GM12801 (cell line): Measurements from ENCODE around the gene ZMYM2.

ENCODE experiments used
- TF ChIP-seq, protein P1 (sequence below): IDR thresholded peaks from one replicate; pipeline ENCODE4 v1.5.1; 2011; ENCODE audit warnings: control low read depth; ENCODE audit not compliant: insufficient read length; ENCODE audit errors: extremely low read depth

Gene ZMYM2

DNA sequence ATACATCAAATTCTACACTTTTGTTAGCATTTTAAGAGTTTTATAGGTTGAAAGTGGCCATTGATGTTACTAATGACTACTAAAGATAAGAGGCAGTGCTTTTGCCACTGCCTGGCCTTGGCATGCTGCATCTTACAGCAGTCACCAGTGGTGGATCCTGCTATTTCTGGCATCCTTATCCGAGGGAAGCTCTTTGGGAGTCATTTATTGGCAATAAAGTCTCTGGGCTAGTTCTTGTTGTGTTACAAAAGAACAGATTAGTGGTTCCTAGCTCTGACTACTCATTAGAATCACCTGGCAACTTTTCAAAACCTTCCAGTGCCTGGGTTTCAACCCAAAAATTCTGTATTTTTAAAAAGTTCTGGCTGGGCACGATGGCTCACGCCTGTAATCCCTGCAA, 94.5 kb downstream of the ZMYM2 start:
- TF ChIP-seq, protein P1, sequence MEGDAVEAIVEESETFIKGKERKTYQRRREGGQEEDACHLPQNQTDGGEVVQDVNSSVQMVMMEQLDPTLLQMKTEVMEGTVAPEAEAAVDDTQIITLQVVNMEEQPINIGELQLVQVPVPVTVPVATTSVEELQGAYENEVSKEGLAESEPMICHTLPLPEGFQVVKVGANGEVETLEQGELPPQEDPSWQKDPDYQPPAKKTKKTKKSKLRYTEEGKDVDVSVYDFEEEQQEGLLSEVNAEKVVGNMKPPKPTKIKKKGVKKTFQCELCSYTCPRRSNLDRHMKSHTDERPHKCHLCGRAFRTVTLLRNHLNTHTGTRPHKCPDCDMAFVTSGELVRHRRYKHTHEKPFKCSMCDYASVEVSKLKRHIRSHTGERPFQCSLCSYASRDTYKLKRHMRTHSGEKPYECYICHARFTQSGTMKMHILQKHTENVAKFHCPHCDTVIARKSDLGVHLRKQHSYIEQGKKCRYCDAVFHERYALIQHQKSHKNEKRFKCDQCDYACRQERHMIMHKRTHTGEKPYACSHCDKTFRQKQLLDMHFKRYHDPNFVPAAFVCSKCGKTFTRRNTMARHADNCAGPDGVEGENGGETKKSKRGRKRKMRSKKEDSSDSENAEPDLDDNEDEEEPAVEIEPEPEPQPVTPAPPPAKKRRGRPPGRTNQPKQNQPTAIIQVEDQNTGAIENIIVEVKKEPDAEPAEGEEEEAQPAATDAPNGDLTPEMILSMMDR: no peak

DNA sequence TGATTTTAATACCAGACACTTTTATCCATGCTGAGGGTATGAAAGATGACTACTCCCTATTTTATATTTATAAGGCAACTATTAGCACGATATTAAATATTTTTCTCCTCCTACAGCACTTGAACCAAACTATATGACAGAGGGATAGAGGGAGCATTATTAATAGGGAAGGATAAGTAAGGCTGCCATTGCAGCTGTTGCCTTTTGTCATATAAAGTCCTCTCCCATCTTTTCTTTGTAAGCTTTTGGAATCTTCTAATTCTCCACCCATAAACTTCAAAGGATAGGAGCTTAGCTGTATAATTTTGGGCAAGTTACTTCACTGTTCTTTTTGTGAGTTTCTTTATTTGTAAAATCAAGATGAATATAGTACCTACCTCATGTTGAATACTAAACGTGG, 95.4 kb downstream of the ZMYM2 start:
- TF ChIP-seq, protein P1: no peak

DNA sequence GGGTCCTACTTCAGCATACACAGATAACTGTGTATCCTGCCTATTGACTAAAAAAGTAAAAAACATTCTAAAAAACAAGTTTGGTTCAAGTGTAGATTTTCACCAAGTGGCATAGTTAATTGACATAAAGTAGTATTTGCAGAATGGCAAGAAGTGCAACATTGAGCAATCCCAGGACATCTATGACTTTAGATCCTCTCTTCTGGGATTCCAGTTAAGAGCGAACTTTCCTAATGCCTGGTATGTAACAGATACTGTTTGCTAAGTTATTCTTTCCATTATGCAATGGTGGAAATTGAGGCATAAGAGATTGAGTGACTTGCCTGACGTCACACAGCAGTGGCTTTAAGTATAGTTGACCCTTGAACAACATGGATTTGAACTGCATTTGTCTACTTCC, 96.1 kb downstream of the ZMYM2 start:
- TF ChIP-seq, protein P1: no peak

DNA sequence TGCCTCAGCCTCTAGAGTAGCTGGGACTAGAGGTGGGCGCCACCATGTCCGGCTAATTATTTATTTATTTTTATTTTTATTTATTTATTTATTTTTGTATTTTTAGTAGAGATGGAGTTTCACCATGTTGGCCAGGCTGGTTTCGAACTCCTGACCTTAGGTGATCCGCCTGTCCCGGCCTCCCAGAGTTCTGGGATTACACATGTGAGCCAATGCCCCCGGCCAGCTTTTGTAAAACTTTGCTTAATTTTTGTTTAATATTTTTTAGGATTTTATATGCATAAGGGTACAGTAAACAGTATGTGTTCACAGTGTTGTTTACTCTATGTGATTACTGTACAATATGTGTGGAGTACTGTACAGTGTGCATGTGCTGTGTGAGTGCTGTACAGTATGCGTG, 98.7 kb downstream of the ZMYM2 start:
- TF ChIP-seq, protein P1: no peak

DNA sequence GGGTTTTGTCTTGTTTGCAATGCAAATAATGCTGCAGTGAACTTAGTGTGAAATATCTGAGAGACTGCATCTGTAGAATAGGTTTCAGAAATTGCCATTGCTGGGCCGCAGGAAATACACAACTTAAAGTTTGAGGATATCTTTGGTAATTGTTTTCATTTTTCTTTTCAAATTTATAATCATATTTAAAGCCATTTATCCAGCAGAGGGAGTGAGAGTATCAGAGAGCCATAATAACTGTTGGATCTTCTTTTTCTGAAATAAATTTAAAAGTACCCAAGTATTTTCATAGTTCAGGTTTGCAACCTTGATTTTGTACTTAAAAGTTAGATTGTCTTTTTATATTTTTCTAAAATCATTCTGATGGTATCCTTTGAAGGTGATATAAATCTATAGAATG, 99.4 kb downstream of the ZMYM2 start:
- TF ChIP-seq, protein P1: no peak

DNA sequence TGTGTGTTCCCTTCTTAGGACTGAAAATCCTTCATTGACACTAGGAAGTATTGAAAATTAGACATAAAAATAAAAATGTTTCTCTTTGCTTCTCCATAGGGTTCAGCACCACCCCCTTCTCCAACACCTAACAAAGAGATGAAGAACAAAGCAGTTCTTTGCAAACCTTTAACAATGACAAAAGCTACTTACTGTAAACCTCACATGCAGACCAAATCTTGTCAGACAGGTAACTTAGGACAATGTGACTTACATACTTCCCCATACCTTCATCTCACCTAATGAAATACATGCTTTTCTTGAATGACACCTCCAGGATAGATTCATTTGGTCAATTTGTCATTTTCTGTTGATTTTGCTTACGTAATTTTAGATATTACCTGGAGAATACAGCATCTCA, 99.9 kb downstream of the ZMYM2 start:
- TF ChIP-seq, protein P1: no peak

DNA sequence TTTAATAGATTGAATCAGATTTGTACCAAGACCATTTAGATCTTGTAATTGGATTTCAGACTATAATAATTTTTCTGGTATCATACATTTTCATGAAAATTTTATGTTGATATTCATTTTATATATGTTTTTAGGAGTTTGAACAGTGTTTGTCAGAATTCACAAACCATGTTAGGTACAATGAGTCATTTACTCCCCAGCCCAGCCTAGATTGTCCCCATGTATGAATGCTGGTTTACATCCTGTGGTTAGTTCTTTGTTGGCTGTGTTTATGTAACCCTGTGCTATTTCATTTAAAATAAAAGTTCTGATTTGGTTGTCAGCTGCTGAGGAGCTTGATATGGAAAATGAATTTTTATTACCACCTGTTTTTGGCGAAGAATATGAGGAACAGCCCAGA, 105.6 kb downstream of the ZMYM2 start:
- TF ChIP-seq, protein P1: no peak

DNA sequence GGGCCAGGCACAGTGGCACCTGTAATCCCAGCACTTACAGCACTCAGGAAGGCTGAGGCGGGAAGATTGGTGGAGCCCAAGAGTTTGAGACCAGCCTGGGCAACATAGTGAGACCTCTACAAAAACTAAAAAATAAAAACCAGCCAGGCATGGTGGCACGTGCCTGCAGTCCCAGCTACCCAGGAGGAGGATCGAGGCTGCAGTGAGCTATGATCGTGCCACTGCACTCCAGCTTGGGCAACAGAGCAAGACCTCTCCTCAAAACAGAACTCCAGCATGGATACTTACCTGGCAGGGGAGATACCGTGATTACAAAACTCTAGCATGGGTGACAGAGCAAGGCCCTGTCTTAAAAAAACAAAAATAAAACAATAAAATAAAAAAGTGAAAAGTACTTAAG, 107.0 kb downstream of the ZMYM2 start:
- TF ChIP-seq, protein P1: no peak
